ENCODE data around the gene PPOX.

Gene PPOX

DNA sequence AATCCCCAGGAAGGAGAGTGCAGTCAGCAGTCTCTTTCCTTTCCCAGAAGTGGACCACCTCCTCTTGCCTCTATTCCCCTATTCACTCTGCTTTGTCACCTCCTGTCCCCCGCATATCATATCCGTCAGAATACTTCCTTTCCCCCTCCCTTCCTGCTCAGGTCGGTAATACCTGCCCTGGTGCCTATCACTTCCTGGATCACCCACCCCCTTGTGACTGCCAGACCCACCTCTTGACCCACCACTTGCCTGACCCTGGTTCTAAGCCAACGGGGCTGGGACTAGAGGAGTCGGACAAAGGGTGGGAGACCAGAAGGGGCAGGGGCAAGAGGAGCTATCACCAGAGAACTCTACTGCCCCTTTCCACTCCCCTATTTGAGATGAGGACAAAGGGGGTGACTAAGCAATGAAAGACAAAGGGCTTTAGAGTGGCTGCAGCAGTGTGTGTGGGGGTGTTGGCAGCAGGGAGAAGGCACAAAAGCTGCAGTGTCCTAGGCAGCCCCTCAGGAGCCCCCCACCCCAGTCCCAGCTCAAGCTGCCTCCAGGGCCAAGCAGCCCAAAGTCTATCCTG, 34.3 kb downstream of the PPOX start:
- no peak overlapping the region for H3K4me3 ChIP-seq
- peaks cover 11% of the 10 kb centered on the region for H3K36me3 ChIP-seq (replicated peaks)
- H3K4me1 ChIP-seq: peaks cover 26% of the 10 kb centered on the region
- H3K27me3 ChIP-seq (ENCODE audit: low read depth): no peaks in the 10 kb centered on the region
- in situ Hi-C loops (cut with MboI; ENCODE audit: low sequenced_read_pairs): no loop called here
- no peak for DNase-seq (ENCODE audit: low spot score in 2 of 2)
- H3K9me3 ChIP-seq: no peaks in the 10 kb centered on the region

DNA sequence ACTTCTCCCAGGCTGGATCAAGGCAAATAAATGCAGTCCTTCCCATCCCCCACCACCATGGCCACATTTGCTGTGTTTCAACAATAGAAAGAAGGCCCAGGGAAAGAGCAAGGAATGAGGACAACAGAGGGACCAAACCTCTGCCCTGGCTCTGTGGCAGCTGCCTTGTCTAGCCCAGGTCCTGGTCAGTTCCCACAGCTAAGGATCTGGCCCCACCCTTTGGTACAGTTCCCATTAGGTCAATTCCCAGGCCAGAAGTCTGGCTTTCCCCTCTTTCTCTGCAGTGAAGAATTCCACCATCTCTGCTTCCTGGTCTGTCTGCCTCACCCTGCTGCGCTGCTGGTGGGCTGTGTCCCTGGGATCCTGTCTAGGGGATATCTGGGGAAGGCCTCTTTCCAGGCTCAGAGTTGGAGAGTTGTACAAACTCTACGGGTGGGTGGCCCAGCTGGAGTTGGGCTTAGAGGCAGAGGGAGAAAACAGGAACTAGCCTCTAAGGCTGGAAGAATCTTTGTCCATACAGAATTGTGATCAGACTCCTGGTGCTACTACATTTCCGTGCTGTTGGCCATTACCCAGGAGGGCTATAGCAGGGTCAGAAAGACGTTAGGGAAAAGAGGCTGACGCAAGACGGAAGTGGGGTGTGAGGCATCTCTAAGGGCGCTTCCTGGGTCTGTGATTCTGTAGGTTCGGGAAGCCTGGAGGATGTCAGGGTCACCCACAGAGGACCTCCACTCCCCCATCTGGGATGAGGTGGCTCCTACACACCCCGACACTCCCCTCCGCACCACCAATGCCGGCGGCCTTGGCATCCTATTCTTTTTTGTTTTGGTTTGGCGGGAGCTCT, 35.0 kb downstream of the PPOX start:
- H3K4me1 ChIP-seq: peaks cover 26% of the 10 kb centered on the region
- peak in 1 of 2 experiments; percentile 18 for DNase-seq (ENCODE audit: low spot score in 2 of 2)
- H3K27me3 ChIP-seq (ENCODE audit: low read depth): no peaks in the 10 kb centered on the region

DNA sequence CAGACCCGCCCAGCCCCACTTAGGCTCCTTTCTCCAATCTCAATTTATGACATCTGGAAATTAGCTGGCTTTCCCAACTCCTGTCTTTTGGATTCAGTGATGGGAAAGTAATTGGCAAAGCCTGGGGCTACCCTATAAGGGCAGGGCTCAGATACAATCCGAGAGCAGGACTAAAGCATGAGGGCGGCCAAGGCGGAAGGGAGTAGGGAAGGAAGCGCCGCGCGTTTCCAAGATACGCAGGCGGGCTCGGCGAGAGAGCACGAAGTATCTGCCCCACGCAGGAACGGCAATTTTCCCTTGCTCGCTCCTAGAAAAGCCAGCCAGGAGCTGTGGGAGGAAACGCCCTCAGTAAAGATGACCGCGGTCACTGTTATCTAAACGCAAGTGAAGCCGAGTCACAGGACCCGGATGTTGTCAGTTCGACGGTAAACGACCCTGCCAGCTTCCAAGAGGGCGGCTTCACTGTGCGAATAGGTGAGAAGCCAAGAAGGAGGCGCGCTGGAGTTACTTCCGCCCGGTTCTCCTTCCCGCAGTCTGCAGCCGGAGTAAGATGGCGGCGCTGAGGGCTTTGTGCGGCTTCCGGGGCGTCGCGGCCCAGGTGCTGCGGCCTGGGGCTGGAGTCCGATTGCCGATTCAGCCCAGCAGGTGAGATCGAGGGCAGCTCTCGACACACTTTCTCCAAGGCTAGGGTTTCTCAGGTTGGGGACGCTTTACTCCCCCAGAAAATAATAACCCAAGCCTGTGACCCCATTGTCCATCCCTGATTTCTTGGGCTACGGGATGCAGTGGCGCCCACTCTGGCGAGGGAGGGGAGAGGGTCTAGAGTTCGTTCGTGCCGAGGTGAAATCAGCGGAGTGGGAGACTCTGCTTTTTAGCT, 35.8 kb downstream of the PPOX start, which contains the start of gene NDUFS2:
Gene NDUFS2 (plus strand): TSS at position 532 of the 877 bp plus-strand sequence. CDS start 19 bp downstream, at position 551.
- Histone ChIP-seq H3K4me3 (peak within 1 kb of the TSS; percentile 63), H3K9me3 (no peaks in the 10 kb centered on the region), H3K4me1 (peaks cover 26% of the 10 kb centered on the region), H3K36me3 (replicated peaks) (peaks cover 27% of the 10 kb centered on the region), H3K27me3 (ENCODE audit: low read depth) (no peaks in the 10 kb centered on the region)
- peak; percentile 98 to 99 for DNase-seq (ENCODE audit: low spot score in 2 of 2)
- in situ Hi-C loops (cut with MboI; ENCODE audit: low sequenced_read_pairs): no loop called here

More for the DNA sequence above, 35.0 kb downstream of the PPOX start:
- in situ Hi-C loops (cut with MboI; ENCODE audit: low sequenced_read_pairs): no loop called here
- Histone ChIP-seq H3K4me3 (peak overlapping the region; percentile 63), H3K36me3 (replicated peaks) (peaks cover 18% of the 10 kb centered on the region), H3K9me3 (no peaks in the 10 kb centered on the region)

DNA sequence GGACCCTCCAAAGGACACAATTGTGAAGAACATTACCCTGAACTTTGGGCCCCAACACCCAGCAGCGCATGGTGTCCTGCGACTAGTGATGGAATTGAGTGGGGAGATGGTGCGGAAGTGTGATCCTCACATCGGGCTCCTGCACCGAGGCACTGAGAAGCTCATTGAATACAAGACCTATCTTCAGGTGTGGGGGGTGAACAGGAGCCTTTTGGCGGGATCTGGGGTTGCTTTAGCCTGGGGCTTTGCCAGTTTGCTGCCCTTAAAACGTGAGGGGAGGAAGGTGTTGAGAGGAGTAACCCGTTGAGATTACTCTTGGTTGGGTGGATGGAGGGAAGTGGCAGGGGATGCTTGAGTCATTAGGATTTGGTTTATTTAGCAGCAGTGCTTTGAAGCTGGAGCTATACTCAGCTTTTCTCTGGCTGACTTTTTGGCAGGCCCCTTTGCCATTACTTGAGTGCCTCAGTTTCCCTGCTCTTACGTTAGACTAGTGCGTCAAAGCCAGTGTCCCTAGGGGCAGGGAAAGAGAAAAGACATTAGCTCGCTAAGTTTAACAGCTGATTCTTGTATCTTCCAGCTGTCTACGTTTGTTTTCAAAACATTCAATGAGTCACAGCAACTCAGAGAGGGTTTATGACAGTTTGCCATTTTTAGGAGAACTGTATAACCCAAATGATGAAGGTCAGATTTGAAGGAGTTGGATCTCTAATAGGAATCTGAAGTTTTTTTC, 40.4 kb downstream of the PPOX start:
- no peak for DNase-seq (ENCODE audit: low spot score in 2 of 2)
- Histone ChIP-seq H3K36me3 (replicated peaks) (peaks cover 67% of the 10 kb centered on the region), H3K4me3 (no peak overlapping the region), H3K4me1 (peaks cover 7% of the 10 kb centered on the region), H3K27me3 (ENCODE audit: low read depth) (no peaks in the 10 kb centered on the region), H3K9me3 (no peaks in the 10 kb centered on the region)
- in situ Hi-C loops (cut with MboI; ENCODE audit: low sequenced_read_pairs): no loop called here

DNA sequence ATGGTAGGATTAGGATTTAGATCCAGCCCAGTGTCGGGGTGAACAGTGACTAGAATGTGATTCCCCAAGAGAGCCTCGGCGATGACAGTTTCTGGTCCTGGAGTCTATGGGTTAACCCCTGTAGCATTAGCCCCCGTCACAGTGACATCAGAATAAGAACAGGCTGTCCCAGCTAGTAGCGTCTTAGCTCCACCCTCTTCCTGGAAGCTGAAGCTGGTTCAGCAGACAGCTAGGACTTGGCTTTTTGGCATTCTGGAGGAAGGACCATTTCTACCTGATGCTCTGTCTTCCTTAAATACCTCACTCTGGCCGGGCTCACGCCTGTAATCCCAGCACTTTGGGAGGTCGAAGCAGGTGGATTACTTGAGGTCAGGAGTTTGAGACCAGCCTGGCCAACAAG, 40.9 kb downstream of the PPOX start:
- in situ Hi-C loops (cut with MboI; ENCODE audit: low sequenced_read_pairs): no loop called here
- H3K27me3 ChIP-seq (ENCODE audit: low read depth): no peaks in the 10 kb centered on the region
- no peak for DNase-seq (ENCODE audit: low spot score in 2 of 2)
- H3K4me1 ChIP-seq: peaks cover 4% of the 10 kb centered on the region; the same call in 1 of the 2 replicates
- H3K4me3 ChIP-seq: no peak overlapping the region
- peaks cover 72% of the 10 kb centered on the region for H3K36me3 ChIP-seq (replicated peaks)
- no peaks in the 10 kb centered on the region for H3K9me3 ChIP-seq

DNA sequence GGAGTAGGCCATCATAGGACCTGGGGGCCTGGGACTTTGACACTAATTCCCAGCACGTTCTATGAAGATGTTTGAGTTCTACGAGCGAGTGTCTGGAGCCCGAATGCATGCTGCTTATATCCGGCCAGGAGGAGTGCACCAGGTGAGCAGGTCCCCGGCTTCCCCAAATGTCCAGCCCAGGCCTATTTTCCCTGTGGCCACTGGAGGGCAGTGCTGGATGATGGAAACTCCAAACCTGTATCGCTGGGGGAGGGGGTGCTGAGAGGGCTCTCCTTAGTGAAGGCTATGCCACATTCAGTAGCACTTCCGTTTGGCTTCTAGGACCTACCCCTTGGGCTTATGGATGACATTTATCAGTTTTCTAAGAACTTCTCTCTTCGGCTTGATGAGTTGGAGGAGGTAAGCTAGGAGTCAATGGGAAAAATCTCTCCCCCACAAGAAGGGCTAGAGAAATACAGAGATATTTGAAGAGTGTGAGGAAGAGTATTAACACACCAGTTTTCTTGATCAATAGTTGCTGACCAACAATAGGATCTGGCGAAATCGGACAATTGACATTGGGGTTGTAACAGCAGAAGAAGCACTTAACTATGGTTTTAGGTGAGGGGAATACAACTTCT, 43.7 kb downstream of the PPOX start:
- peak; percentile 66 to 90 for DNase-seq (ENCODE audit: low spot score in 2 of 2)
- Histone ChIP-seq H3K9me3 (no peaks in the 10 kb centered on the region), H3K36me3 (replicated peaks) (peaks cover 85% of the 10 kb centered on the region), H3K4me1 (no peaks in the 10 kb centered on the region), H3K27me3 (ENCODE audit: low read depth) (no peaks in the 10 kb centered on the region), H3K4me3 (no peak overlapping the region)
- in situ Hi-C loops (cut with MboI; ENCODE audit: low sequenced_read_pairs): no loop called here

DNA sequence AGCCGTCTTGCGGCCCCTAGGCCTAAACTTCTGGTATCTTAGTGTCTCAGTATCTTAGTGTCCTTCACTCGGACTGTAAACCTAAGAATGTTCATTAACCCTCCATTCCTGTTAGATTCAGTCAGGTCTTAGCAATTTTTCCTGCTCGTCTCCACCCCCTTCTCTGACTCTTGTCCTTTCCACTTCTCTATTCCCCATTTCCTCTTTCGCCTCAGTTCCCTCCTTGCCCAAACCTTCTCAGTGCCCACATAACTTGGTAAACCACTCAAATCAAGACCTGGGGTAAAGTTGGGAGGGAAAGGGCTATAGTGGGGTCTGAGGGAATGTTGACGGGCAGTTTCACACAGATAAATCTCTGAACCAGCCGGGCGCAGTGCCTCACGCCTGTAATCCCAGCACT, 48.1 kb downstream of the PPOX start:
- peaks cover 51% of the 10 kb centered on the region for H3K36me3 ChIP-seq (replicated peaks)
- in situ Hi-C loops (cut with MboI; ENCODE audit: low sequenced_read_pairs): no loop called here
- H3K4me3 ChIP-seq: no peak overlapping the region
- DNase-seq (ENCODE audit: low spot score in 2 of 2): no peak
- H3K9me3 ChIP-seq: no peaks in the 10 kb centered on the region
- H3K27me3 ChIP-seq (ENCODE audit: low read depth): no peaks in the 10 kb centered on the region
- no peaks in the 10 kb centered on the region for H3K4me1 ChIP-seq

DNA sequence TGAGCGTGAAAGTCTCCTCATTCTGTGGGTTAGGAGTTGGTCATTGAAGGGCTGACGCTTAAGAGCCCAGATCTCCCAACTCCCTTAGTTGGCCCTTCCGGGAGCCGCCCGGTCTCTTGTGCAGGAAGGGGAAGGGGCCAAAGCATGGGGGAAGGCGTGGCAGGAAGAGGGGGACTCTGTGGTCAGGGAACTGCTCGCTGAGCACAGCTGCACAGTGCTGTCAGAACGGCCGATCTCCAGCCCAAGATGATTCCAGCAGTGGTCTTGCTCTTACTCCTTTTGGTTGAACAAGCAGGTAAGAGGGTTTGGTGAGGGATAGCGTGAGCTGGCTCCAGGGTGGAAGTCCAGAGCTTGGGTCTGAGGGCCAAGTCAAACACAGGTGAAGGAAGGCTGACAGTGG, 48.9 kb downstream of the PPOX start, which contains the start of gene FCER1G:
Gene FCER1G (plus strand): TSS at position 220 of the 400 bp plus-strand sequence. CDS start 27 bp downstream, at position 247.
- no peaks in the 10 kb centered on the region for H3K9me3 ChIP-seq
- peaks cover 44% of the 10 kb centered on the region for H3K36me3 ChIP-seq (replicated peaks)
- in situ Hi-C loops (cut with MboI; ENCODE audit: low sequenced_read_pairs): no loop called here
- H3K4me3 ChIP-seq: no peak within 1 kb of the TSS
- no peaks in the 10 kb centered on the region for H3K27me3 ChIP-seq (ENCODE audit: low read depth)
- DNase-seq (ENCODE audit: low spot score in 2 of 2): no peak
- no peaks in the 10 kb centered on the region for H3K4me1 ChIP-seq

DNA sequence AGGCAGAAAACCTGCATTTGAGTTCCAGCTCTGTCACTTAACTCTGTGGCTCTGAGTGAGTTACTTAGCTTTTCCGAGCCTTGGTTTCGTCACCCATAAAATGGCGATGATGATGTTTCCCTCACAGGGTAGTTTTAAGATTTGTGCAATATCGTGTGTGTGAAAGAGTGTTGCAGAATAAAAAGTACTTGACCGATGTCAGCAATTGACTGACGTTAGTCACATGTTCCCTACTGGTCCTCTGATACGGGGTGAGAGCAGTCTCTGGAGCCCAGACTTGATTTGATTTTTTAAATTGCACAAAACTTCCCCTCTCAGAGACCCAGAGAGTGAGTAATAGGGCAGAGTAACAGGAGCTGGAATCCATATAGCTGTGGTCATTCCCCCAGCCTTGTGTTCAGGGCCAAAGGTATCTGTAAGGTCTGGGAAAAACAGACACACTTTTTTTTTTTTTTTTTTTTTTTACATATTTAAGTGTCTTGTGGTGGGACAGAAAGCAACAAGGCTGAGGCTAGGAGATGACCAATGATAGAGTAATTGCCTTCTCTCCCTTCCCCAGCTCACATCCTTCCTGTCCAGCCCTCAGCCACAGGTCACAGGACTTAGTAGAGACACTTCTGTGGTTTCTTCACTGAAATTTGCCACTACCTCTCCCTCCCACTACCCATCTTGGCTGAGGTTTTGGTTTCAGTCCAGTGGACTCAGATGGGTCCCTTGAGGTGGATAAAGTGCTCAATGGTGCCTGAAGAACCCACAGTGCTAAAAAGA, 50.9 kb downstream of the PPOX start:
- Histone ChIP-seq H3K27me3 (ENCODE audit: low read depth) (no peaks in the 10 kb centered on the region), H3K4me3 (no peak overlapping the region), H3K9me3 (no peaks in the 10 kb centered on the region), H3K36me3 (replicated peaks) (peaks cover 25% of the 10 kb centered on the region), H3K4me1 (no peaks in the 10 kb centered on the region)
- no peak for DNase-seq (ENCODE audit: low spot score in 2 of 2)
- in situ Hi-C loops (cut with MboI; ENCODE audit: low sequenced_read_pairs): no loop called here

DNA sequence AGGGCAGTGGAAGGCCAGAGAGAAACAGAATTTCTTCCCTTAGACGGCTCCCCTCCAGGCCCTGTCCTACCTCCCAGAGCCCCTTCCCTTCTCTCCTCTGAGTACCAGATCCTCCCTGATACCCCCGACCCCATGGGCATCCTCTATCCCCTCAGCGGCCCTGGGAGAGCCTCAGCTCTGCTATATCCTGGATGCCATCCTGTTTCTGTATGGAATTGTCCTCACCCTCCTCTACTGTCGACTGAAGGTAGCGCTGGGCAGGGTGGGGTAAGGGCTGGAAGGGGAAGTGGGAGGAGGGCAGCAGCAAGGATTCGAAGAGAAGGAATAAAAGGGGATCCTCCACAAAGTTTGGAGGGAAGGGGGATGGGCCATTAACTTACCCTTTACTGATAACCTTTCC, 51.6 kb downstream of the PPOX start:
- in situ Hi-C loops (cut with MboI; ENCODE audit: low sequenced_read_pairs): no loop called here
- Histone ChIP-seq H3K4me3 (no peak overlapping the region), H3K9me3 (no peaks in the 10 kb centered on the region), H3K27me3 (ENCODE audit: low read depth) (no peaks in the 10 kb centered on the region), H3K36me3 (replicated peaks) (peaks cover 18% of the 10 kb centered on the region), H3K4me1 (no peaks in the 10 kb centered on the region)
- no peak for DNase-seq (ENCODE audit: low spot score in 2 of 2)

DNA sequence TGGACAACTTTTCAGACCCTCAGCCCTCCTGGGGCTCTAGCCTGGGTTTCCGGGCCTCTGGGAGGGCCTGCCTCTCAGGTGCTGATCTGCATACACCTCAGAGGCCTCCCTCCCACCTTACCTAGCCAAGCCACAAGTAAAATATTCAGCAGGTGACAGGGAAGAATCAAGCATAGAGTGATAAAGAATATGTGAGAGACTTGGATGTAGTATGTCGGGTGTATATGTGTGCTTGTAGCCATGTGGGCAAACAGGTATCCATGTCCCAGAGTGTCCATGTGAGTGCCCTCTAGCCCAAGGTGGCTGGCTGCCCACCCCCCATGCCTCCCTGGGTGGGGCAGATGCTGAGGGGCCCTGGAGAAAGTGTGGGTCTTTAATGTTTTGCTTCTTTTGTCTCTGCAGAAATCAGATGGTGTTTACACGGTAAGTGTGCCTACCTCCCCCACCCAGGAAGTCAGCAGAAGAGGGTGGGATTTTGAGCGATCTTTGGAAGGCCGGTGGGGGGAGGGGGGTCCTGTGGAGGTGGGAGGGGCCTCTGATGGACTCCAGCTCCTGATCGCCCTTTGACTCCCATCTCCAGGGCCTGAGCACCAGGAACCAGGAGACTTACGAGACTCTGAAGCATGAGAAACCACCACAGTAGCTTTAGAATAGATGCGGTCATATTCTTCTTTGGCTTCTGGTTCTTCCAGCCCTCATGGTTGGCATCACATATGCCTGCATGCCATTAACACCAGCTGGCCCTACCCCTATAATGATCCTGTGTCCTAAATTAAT, 52.3 kb downstream of the PPOX start:
- Histone ChIP-seq H3K4me3 (no peak overlapping the region), H3K36me3 (replicated peaks) (peaks cover 11% of the 10 kb centered on the region), H3K9me3 (no peaks in the 10 kb centered on the region), H3K4me1 (no peaks in the 10 kb centered on the region), H3K27me3 (ENCODE audit: low read depth) (no peaks in the 10 kb centered on the region)
- DNase-seq (ENCODE audit: low spot score in 2 of 2): no peak
- in situ Hi-C loops (cut with MboI; ENCODE audit: low sequenced_read_pairs): no loop called here
